Activated CD4-positive, alpha-beta T cell treated with anti-CD3 and anti-CD28 coated beads, Interleukin-2, amount 50 U/mL, for 1 hour (primary cell): ENCODE data around the gene PITPNC1.
"Not testable (repeated sequence)": the region's sequence is repeated elsewhere in the genome, so short reads cannot be mapped to it uniquely, and the experiment has no call there.

Source experiments
- DNase-seq: peaks from one replicate; pipeline ENCODE4 v3.0.0-alpha.2; 2020

Gene PITPNC1

DNA sequence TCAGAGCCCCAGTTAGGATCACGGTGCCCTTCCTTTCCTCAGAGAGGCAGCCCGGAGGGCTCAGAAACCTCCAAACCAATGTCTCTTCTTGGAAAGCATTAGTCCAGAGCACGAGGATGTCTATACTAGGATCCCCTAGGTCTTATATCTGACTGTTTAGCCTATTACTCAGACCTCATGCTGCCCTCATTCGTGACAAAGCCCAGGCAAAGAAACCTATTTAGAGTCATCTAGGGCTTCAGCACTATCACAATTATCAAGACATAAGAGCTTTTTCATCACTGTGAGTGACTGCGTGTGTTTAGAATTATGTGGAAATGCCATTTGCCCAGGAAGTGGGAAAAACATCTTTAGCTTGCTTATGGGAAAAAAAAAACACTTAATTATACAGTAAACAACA is 180.8 kb downstream of the PITPNC1 start:
- no peak for DNase-seq

DNA sequence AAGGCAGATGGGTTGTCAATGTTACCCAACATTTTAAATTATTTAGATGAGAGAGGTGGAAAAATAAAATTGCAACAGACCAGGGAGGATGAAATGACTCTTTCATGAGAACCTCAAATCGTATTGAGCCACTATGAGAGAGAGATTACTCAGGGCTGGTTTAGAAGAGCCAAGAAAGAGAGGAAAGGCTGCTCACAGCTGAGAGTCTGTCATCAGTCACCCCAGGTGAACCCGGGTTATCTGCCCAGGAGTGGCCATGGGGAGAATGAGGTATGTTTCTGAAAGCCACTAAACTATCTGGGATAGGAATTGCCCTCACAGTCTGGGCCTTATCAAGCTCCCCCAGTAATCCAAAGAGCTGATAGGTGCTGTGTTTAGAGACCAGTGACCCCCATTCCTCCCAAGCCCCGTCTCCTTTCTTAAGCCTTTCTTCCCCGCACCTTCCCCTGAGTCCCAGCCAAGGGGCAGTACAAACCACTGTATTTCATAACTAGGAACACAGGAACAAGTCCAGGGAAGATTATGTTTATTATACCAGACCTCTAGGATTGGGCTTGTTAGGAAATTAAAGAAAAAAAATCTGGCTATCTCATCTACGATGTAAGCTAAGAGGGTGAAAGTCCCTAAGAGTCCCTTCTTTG is 181.8 kb downstream of the PITPNC1 start:
- no peak for DNase-seq

DNA sequence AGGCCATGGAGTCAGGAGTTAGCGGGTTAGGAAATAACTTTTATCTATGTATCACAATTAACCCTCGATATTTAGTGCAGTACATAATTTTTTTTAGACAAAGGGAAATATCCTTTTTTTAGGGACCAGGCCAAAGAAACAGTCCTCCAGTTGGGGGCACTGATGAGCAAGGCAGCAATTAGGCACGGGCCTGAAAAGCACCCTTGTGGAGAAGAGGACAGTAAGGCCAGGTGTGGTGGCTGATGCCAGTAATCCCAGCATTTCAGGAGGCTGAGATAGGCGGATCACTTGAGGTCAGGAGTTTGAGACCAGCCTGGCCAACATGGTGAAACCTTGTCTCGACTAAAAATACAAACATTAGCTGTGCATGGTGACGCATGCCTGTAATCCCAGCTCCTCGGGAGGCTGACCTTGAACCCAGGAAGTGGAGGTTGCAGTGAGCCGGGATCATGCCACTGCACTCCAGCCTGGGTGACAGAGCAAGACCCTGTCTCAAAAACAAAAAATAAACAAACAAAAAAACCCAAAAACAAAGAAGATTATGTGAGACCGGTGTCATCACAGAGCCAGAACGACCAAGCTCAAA is 182.4 kb downstream of the PITPNC1 start:
- DNase-seq: no peak

DNA sequence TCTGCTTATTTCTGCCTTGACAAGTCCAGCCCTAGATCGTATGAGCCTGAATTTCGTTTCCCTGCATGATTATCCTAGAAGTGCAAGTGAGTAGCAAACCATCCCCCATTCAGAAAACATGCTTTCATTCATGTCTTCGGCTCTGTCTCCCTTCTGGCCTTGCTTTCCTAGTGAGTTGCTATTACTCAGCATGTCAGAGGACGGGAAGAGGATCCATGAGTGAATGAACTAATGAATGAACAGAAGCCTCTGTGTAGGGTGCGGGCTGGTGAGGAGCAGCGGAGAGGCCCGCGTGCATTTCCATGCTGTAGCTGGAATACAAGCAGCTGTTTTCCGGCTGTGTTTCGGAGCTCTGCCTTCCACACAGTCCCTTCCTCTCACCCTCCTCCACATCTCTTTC is 184.9 kb downstream of the PITPNC1 start:
- DNase-seq: no peak

DNA sequence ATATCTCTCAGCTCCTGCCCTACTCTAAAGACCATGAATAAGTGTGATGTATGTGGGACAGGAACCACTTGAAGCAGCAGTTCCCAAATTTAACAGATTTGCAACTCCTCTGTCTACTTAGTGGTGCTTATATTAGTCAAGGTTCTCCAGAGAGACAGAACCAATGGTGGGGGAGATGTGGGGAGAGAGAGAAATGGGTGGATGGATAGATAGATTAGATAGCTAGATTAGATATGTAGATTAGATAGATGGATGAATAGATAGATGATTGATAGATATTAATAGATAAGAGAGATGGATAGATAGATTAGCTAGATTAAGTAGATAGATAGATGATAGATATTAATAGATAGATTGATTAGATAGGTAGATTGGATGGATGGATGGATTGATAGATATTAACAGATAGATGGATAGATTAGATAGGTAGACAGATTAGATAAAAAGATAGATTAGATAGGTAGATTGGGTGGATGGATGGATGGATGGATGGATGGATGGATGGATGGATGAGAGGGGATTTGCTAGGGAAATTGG is 186.7 kb downstream of the PITPNC1 start:
- DNase-seq: no peak

DNA sequence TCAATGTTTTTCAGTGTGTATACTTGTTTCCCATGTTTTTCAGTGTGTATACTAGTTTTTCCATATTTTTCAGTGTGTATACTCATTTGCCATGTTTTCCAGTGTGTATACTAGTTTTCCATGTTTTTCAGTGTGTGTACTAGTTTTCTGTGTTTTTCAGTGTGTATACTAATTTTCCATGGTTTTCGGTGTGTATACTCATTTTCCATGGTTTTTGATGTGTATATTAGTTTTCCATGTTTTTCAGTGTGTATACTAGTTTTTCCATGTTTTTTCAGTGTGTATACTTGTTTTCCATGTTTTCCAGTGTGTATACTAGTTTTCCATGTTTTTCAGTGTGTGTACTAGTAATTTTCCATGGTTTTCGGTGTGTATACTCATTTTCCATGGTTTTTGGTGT is 188.0 kb downstream of the PITPNC1 start:
- DNase-seq: no peak

DNA sequence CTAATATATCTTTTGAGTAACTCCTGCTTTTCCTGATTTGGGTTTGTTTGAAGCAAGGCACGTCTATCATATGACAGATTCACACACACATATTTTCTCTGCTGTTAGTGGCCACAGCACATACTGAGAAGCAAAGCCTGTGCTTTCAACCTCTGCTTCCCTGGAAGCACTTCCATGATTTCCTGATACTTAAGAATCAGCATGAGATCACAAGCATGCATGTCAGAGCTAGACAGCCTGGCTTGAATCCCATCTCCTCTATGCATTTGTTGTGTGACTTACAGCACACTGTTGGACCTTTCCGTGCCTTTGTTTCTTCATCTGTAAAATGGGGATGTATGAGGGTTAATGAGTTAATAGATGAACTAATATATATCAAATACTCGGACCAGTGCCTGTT is 189.6 kb downstream of the PITPNC1 start:
- DNase-seq: no peak

DNA sequence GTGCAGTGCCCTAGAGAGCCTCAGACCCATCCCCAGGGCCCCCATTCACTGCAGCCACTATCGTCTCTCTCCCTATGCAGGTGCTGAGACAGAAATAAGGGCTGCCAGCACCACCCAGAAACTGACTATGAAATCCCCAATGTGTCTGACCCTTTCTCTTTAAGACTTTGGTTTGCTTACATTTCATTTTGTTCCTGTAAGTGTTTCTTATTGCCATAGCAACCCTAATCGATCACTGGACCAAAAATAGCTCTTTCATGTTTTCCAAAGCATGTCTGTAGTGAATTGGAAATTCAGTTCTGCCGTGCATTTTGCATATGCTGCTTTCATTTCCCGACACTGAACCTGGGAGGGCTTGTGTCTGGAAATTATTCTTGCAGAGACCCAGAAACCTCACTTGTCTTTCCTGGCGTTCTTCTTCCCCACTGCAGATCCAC is 192.0 kb downstream of the PITPNC1 start:
- DNase-seq: no peak

DNA sequence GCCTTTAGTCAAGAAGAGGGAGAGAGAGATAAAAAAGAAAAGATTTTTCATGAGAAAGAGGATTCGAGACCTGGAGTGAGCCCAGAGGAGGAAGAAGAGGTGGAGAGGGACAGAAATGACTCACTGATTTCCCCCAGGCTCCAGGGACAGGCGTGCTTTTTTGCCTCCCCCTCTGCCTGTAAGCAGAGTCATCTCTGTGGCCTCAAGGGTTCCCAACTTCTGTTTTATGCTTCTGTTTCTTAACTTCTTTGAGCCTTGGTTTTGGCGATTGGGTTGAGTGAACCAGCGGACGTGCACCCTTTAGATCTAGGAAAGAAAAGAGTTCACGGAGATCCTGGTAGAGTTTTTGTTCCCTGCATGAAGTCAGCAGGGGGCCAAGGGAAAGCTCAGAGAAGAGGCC is 192.8 kb downstream of the PITPNC1 start:
- DNase-seq: no peak

DNA sequence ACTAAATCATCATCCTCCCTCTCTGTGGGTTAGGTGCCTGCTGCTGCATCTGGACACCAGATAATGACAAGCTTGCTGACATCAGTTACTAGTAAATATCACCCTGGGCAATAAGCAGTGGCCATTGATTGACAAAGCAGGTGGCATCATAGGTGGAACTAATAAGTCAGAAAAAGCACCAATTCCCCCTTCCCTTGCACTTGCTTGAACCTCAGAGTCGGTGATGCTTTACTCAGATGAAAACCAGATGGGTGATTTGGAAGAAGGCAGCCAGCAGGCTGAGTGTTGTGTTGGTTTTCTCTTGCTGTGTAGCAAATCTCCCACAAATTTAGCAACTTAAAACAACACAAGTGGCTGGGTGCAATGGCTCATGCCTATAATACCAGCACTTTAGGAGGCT is 193.7 kb downstream of the PITPNC1 start:
- no peak for DNase-seq

DNA sequence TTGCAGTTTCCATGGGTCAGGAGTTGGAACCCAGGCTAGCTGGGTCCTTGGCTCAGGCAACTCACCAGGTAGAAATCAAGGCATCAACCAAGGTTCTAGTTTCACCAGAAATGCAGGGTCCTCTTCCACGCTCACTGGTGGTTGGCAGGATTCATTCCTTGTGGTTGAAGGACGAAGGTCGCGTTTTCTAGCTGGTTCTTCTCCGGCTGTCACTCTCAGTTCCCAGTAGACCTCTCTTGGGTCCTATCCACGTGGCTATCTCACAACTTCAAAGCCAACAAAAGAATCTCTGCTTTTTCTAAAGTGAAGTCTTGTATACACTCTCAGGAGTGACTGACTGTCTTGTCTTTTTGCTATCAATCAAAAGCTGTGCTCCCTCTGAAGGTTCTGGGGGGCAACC is 194.4 kb downstream of the PITPNC1 start:
- DNase-seq: no peak

DNA sequence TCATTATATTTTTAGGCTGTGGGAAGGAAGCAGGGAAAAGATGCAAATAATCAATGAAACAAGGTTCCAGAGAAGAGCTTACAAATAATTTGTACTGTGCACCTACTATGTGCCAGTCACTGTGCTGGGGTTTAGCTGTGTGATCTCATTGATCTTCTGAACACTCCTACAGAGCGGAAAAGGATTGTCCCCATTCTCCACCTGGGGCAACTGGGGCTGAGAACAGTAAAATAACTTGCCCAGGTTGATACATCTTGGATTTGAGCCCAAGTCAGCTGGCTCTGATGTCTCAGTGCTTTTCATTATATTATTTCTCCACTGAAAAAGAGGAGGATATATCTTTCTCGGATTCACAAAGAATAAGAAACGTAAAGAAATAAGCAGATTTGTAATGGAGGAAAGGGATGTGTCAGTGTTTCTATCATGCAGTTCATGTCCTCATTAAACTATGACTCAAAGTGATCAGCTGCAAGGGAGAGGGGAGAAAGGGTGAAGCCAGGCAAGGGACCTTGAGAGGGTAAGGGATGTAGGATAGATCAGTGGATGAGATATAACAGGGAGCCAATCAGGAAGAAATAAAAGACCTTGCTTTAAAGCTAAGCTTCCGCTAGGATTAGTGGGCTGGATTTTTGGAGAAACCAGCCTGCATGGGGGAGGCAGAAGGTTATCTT is 197.0 kb downstream of the PITPNC1 start:
- no peak for DNase-seq

DNA sequence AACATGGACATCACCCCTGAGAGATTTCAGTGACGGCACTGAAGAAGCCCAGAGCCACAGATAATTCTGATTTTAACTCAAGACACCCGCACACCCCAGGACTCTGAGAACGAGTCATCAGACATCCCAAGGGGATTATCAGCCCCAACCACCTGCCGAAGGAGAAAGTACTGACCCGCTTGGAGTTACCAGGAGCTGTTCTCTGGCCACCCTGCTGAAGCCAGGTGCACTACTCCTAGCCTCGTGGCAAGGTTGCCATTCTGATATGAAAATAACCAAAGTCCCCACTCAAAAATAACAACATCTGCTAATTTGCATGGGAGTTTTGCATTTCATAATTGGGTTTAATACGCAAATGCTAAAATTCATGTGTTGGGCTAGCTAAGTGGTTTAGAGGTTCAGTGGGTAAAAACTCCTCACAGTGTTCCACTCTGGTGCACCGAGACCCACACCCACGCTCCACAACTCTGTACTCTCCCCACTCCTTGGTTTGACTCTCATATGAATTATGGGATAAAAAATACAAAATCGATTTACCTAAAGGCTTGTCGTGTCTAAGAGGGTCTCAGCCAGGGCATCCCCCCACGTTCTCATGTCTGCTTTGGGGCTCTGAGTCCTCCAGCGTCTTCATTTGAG is 197.7 kb downstream of the PITPNC1 start:
- no peak for DNase-seq

DNA sequence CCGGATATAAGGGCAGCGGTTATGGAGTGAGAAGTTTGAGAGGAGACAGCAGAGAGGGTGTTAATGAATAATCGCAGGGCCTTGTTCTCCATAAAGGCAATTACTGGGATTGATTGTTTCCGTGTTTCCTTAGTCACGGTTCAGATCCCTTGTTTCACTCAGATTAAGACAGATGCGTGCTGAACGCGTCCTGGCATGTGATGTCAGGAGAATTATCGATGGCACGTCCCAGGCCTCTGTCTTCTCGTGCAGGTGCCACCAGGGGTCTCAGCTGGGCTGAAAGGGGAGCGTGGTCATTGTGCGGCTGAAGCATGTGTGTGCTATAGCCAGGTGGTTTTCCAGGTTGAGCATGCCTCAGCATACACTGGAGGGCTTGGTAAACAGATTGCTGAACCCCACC is 198.2 kb downstream of the PITPNC1 start:
- no peak for DNase-seq

DNA sequence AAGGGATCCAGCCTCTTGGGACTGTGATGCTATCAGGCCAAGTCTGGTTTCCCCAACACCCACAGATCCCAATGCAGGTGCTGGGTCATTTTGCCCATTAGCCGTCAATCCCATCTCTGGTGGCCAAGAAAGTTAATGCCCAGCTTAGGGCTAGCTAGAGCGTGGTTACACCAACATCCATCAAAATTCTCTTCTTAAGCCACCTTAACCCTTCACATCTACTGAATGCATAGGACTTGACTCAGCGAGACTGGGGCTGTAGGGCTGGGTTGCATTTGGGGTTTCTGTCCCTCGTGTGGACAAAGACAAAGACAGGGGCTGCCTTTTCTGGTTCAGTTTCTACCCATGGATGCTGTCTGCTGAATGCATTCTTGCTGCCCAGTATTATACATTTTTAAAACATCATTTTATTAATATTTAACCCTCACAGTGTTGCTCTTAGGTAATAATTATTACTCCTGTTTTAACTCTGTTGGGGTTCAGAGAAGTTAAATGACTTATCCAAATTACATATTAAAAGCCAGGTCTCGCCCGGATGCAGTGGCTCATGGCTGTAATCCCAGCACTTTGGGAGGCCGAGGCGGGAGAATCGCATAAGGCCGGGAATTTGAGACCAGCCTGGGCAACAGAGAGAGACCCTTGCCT is 199.5 kb downstream of the PITPNC1 start:
- DNase-seq: no peak

DNA sequence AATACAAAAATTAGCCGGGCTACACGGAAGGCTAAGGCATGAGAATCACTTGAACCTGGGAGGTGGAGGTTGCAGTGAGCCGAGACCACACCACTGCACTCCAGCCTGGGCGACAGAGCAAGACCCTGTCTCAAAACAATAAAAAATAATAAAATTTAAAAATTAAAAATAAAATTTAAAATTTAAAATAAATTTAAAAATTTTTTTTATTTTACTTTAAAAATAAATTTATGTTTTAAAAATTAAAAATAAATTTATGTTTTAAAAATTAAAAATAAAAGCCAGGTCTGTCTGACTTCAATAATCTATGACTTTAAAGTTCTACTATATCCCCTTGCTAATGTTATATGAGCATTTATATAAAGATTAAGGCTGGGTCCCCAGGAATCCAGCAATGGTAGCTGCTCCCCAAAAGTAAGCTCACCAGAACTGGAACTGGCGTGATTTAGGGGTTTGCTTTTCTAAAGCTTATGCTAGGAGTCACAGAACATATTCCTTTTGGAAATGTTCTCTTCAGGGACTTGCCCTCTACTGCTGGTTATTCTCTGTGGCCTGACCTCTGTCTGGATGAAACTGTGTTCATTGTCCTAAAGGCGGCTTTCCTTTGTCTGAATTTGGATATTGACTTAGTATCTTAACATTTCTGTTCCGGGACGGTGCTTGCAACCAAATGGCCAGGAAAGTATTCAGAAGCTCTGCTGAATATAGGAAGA is 200.5 kb downstream of the PITPNC1 start:
- no peak for DNase-seq

DNA sequence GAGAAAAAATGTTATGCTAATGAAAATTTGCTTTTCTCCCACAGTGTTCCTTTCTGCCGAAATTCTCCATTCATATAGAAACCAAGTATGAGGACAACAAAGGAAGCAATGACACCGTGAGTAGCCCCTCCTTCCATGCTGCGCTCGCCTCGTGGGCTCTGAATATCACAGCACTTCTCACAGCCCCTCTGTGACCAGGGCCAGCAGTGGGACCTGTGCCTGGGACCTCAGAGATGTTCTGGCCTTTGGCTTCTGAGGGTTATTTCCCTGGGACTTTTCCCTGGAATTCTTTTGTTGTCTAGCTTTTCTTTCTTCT is 201.0 kb downstream of the PITPNC1 start:
- DNase-seq: no peak

DNA sequence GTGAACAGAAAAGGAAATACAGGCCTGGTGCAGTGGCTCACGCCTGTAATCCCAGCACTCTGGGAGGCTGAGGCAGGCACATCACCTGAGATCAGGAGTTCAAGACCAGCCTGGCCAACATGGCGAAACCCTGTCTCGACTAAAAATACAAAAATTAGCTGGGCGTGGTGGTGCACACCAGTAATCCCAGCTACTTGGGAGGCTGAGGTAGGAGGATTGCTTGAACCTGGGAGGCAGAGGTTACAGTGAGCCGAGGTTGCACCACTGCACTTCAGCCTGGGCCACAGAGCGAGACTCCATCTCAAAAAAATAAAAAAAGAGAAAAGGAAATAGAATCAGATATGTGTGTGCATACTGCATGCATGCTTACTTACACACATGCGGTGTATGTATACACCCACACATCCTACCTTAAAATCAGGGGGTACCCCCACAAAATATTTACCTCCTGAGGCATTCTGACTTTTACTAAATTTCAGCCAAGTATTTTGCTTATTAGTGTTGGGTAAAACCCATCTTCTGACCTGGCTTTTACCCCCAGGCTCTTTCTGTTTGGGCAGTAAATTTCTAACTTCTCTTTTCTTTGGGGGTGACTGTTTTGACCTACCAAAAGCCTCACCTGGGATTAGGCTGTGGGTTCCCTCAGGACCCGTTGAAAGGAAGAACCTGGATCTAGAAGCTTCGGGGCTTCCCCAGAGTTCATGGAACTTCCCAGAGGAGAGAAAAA is 201.8 kb downstream of the PITPNC1 start:
- DNase-seq: not testable (repeated sequence)

DNA sequence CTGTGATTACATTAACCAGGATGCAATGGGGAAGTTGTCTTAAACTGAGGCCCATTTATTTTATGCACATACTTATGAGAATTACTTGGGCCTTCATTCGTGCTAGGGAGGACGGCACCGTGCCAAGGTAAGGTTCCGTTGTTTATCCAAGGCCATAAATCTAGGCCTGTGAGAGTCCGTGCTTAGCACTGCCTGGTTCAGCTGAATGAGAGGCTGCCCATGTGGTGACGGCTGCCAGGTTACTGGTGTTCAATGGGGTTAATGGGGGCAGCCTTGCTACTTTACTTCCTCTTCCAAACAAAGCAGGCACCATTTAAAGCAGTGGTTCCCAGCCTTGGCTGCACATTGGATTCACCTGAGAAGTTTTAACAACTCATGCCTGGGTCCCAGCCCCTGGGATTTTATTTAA is 205.6 kb downstream of the PITPNC1 start:
- DNase-seq: no peak

DNA sequence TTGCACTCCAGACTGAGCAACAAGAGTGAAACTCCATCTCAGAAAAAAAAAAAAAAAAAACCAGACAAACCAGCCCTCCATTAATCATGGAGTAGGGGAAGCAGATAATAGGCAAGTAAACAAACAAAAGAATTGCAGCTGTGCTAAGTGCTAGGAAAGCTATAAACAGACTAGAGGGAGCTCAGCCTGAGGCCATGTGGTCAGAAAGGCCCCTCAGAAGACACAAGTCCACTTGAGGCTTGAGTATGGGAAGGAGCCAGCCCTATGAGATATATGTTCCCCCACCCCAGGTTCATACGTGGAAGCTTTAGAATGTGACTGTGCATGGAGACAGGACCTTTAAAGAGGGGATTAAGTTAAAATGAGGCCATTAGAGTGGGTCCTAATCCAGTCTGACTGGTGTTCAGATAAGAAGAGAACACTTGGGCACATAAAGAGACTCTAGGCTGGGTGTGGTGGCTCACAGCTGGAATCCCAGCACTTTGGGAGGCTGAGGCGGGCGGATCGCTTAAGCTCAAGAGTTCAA is 208.1 kb downstream of the PITPNC1 start:
- DNase-seq: no peak

DNA sequence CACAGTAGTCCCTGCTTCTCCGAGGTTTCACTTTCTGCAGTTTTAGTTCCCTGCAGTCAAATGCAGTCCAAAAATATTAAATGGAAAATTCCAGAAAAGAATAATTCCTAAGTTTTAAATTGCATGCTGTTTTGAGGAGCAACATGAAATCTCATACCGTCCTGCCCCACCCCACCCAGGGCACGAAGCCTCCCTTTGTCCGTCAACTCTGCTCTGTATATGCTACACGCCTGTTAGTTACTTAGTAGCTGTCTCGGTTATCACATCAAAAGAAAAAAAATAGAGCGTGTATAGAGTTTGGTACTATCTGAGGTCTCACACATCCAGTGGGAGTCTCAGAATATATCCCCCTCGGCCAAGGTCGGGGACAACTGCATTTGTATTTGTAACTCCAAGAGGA is 211.2 kb downstream of the PITPNC1 start:
- DNase-seq: no peak
